ENCODE measurements around the gene EEFSEC. TPM values are rescaled to one million over a fixed set of nuclear protein-coding genes. Genes with fewer than 3 reads are reported as not detected.

Gene EEFSEC
- total RNA-seq, 1 experiment from 2014 or later: 3.8 TPM

DNA sequence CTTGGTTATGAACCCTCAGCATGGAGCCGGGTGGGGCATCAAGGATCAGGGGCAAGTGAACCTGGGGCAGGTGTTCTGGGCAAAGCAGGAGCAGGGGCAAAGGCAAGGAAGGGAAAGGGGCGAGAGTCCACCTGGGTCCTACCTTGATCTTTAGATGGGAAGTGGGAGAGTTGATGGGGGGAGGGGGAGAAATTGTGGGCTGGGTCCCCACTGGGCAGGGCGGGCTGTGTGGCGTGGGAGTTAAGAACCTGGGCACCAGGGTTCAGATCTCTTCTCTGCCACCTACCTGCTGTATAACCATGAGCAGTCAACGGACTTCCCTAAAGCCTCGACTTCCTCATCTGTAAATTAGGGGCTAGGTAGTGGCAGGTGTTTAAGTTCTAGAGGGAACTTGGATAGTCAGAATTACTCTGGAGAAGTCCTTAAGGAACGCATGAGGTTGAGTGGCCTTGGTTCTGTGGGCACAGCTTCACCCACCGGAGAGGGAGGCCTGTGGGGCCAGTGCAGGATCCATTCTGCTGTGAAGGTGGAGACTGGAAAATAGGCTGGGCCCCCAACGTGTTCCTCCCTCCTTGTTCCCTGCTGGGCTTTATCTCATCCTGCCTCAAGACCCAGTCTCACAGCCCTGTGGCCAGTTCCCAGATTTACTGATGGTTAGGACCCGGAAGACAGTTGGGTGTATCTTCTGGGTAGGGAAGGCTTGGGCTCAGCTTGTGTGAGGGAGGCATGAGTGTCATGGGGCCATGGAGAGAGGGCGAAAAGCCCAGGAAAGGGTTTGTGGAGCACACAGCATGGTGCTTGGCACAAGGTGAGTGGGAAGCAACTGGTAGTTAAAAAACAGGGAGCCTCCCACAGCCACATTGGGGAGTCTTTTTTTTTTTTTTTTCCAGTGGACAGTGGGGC is 90.6 kb downstream of the EEFSEC start:
- in situ Hi-C loops (cut with HindIII; ENCODE audit: low pct_unique_long_range_greater_than_20kb, low sequenced_read_pairs): no loop called here

GRCh38 chr3:128245460-128245859 is 92.2 kb downstream of the EEFSEC start:
- in situ Hi-C loops (cut with HindIII; ENCODE audit: low pct_unique_long_range_greater_than_20kb, low sequenced_read_pairs): no loop called here

More for the DNA sequence above, 90.6 kb downstream of the EEFSEC start:
- no peak for DNase-seq (ENCODE audit: low read depth, low spot score)

GRCh38 chr3:128247666-128248409 is 94.6 kb downstream of the EEFSEC start:
- in situ Hi-C loops (cut with HindIII; ENCODE audit: low pct_unique_long_range_greater_than_20kb, low sequenced_read_pairs): no loop called here
- no peak for DNase-seq (ENCODE audit: low read depth, low spot score)

More at GRCh38 chr3:128245460-128245859, 92.2 kb downstream of the EEFSEC start:
- no peak for DNase-seq (ENCODE audit: low read depth, low spot score)

DNA sequence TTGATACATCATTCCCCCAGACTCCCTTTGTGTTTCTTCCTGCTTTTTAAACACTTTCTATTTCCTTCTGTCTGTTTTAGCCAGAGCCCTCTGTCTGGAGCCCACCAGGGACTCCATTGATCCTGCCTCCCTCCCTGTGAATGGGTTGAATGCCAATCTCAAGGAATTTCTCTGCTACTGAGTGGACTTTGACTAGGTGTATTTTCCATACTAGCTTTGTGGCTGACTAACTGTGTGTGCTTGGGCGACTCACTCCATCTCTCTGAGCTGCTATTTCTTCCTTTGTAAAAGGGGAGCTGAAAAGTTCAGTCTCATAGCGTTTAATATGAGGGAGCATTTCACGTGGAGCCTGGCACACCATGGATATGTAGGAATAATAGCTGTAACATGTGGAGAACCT is 98.8 kb downstream of the EEFSEC start:
- in situ Hi-C loops (cut with HindIII; ENCODE audit: low pct_unique_long_range_greater_than_20kb, low sequenced_read_pairs): no loop called here
- no peak for DNase-seq (ENCODE audit: low read depth, low spot score)

DNA sequence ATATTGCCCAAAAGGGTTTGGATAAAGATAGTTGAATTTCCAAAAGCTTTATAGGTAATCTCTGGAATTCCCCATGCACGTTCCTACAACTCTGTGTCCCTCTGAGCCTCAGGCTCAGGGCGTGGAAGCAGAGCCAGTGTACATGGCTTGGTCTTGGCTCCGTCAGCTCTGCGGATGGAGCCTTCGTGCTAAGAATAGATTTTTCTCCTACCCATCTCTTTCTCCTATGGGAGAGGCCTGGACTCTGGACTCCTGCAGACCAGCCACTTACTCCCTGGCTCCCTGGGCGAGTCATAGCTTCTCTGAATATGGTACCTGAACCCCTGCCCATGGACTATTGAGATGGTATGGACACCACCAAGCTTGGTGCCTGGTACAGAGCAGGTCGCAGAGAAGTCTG is 99.9 kb downstream of the EEFSEC start:
- in situ Hi-C loops (cut with HindIII; ENCODE audit: low pct_unique_long_range_greater_than_20kb, low sequenced_read_pairs): no loop called here
- no peak for DNase-seq (ENCODE audit: low read depth, low spot score)

DNA sequence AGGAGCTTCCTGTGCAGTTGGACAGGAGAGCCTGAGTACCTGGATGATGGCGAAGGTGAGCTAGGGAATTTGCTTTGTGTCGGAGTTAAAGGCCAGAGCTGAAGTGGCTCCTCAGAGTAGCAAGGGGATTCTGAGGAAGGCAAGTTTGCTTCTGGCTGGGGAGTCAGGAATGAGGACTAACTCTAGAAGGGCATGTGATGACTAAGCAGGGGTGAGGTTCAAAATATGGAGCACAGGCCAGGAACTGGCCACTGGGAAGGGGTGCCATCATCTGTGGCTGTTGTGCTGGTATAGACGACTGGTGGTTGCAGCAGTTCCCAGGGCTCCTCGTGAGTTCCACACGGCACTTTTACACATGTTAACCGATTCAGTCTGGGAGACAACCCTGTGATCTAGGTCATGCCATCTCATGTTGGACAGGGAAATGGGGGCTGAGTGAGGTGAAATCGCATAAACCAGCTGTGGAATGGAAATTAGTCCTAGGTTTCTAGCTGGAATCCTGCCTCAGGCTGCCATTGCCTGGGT is 100.8 kb downstream of the EEFSEC start:
- in situ Hi-C loops (cut with HindIII; ENCODE audit: low pct_unique_long_range_greater_than_20kb, low sequenced_read_pairs): no loop called here
- DNase-seq (ENCODE audit: low read depth, low spot score): no peak

DNA sequence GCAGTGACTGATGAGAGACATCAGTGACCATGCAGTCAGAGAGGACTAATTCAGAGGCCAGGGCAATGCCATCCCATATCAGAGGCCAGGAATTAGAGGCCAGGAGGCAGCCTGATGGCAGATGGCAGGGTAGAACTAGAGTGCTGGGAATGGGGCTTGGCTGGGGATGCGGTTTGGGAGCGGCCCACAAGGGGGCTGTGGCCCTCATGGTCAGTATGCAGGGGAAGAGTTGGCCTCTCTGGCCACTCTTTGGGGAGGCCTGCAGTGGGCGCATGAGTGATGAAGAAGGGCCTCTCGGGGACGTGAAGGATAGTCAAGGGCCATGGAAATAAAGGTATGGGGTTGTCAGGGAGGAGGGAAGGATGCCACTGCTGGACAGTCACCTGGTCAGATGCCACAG is 101.7 kb downstream of the EEFSEC start:
- DNase-seq (ENCODE audit: low read depth, low spot score): no peak
- in situ Hi-C loops (cut with HindIII; ENCODE audit: low pct_unique_long_range_greater_than_20kb, low sequenced_read_pairs): no loop called here

- no peak for DNase-seq (ENCODE audit: low read depth, low spot score)
- in situ Hi-C loops (cut with HindIII; ENCODE audit: low pct_unique_long_range_greater_than_20kb, low sequenced_read_pairs): no loop called here
These were observed 102.8 kb downstream of the EEFSEC start for GRCh38 chr3:128256131-128256530.

- DNase-seq (ENCODE audit: low read depth, low spot score): no peak
- in situ Hi-C loops (cut with HindIII; ENCODE audit: low pct_unique_long_range_greater_than_20kb, low sequenced_read_pairs): no loop called here
These were observed 104.4 kb downstream of the EEFSEC start for GRCh38 chr3:128257632-128258031.

GRCh38 chr3:128260275-128260674 is 107.0 kb downstream of the EEFSEC start:
- DNase-seq (ENCODE audit: low read depth, low spot score): no peak
- in situ Hi-C loops (cut with HindIII; ENCODE audit: low pct_unique_long_range_greater_than_20kb, low sequenced_read_pairs): no loop called here

DNA sequence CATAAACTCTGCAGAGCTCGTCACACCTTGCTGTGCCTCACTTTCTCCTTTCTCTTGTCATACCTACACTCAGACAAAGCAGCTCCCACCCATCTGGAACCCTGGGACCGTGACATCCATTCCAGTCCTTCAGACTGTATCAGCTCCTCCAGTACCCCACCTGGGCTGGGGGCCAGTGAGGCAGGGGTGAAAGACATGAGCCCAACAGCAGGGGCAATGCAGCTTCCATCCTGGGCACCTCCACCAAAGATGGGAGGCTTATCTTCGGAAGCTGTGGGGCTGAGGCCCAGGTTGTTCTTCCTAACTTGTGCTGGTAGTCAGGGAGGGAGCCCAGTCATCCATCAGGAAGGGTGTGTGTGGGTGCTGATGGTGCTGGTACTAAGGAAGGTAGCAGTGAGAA is 109.2 kb downstream of the EEFSEC start:
- in situ Hi-C loops (cut with HindIII; ENCODE audit: low pct_unique_long_range_greater_than_20kb, low sequenced_read_pairs): no loop called here
- no peak for DNase-seq (ENCODE audit: low read depth, low spot score)

DNA sequence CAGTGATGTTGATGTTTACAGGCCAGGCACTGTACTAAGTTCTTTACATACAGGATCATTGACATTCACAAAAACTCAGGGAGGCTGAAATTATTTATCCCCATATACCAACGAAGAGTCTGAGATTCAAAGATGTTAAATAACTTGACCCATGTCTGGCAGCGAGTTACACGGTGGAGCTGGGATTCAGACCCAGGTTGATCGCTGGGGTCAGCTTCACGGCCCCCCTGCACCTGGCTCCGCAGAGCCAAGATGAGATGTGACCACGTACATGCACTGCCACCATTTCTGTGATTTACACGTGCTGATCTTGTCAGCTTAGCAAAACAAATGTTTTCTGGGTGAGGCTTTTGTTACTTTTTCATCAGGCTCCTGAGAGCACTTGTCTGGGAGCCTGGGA is 109.8 kb downstream of the EEFSEC start:
- in situ Hi-C loops (cut with HindIII; ENCODE audit: low pct_unique_long_range_greater_than_20kb, low sequenced_read_pairs): no loop called here
- DNase-seq (ENCODE audit: low read depth, low spot score): no peak

- DNase-seq (ENCODE audit: low read depth, low spot score): no peak
- in situ Hi-C loops (cut with HindIII; ENCODE audit: low pct_unique_long_range_greater_than_20kb, low sequenced_read_pairs): no loop called here
These were observed 110.7 kb downstream of the EEFSEC start for GRCh38 chr3:128263946-128264345.

DNA sequence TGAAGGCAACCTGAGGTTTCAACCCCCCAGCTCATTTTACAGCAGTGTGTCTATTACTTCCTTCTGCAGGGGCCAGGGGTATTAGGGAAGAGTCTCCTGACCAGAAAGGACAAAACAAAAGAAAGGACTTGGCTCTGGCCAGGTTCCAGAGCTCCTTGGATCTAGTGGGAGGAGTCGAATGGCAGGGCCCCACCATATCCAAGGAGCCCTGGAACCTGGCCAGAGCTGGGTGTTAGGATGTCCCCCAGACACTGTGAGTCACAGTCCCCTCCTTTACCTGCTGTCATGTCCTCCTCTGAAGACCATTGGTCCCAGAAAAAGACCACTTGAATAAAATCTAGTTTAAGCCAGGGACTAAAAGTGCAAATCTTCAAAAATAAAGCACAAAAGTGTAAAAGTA is 113.2 kb downstream of the EEFSEC start:
- in situ Hi-C loops (cut with HindIII; ENCODE audit: low pct_unique_long_range_greater_than_20kb, low sequenced_read_pairs): no loop called here
- DNase-seq (ENCODE audit: low read depth, low spot score): no peak

- in situ Hi-C loops (cut with HindIII; ENCODE audit: low pct_unique_long_range_greater_than_20kb, low sequenced_read_pairs): no loop called here
- no peak for DNase-seq (ENCODE audit: low read depth, low spot score)
These were observed 114.3 kb downstream of the EEFSEC start for GRCh38 chr3:128267541-128267940.

DNA sequence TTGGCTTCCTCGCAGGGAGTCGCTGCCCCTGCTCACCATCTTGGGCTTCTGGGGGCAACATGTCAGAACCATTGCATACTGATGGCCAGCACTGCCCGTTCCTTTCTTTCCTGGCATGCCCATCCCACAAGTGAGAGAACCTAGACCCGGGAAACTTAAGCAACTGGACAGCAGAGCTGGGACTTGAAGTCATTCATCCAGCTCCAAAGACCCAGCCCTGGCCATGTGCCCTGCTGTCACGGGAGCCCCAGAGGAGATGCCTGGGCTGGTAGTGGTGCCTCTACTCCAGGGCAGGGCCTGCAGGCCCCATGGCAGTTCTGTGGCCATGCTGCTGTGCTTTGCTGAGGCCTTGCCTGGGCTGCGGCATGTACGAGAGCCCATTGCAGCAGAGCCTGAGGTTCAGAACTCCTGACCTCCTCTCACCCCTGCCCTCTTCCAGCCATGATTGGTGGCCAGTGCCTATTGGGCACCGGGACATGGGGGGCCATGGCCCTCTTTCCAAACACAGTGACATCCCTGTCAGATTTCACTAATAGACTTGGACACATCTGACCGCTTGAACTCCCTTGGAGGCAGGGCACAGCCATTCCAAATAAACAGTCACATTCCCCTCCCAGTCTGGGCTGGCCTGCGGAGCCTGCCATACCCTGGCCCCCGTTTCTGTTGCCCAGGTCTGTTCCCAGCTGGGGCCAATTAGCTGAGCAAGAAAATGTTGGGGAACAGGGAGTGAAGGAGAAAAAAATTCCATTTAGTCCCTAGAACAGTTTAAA is 115.9 kb downstream of the EEFSEC start:
- no peak for DNase-seq (ENCODE audit: low read depth, low spot score)
- in situ Hi-C loops (cut with HindIII; ENCODE audit: low pct_unique_long_range_greater_than_20kb, low sequenced_read_pairs): no loop called here

DNA sequence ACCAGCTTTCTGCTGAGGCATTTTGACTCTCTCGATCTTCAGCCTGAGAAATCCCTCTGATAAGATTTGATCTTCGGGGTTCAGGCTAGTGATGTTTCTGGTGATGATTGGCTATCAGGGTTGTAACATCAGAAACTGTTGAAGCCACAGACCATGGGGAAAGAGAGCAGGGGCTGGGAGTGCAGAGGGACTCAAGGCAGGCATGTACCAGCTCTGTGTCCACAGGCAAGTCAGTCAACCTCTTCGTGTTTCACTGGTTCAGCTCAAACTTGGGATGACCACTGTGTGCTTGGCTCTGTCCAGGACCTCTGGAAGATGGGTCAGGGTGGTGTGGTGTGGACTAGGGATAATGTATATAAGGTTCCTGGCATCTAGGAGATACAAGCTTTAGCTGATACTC is 116.5 kb downstream of the EEFSEC start:
- in situ Hi-C loops (cut with HindIII; ENCODE audit: low pct_unique_long_range_greater_than_20kb, low sequenced_read_pairs): no loop called here
- DNase-seq (ENCODE audit: low read depth, low spot score): no peak

Data from SK-MEL-5 (cell line).